ENCODE measurements around the gene MYZAP. TPM values are rescaled to one million over a fixed set of nuclear protein-coding genes. Genes with fewer than 3 reads are reported as not detected.

MYZAP gene
- total RNA-seq, 1 experiment from 2014 or later = 0.63 TPM

GRCh38 chr15:57637846-57638245, 46.1 kb downstream of the MYZAP start:
- Histone ChIP-seq H3K4me2 (ENCODE audit: insufficient read depth, insufficient read length, low read length) (no peak overlapping the region), H3K4ac (ENCODE audit: low read depth, low read length) (no peak overlapping the region), H3K14ac (ENCODE audit: insufficient read depth, low read length) (no peak overlapping the region), H3K23me2 (ENCODE audit: insufficient read length, low read depth, low read length, poor library complexity, severe bottlenecking) (no peaks in the 10 kb centered on the region), H3K23ac (ENCODE audit: insufficient read length, low read depth, low read length) (no peak overlapping the region), H2AFZ (ENCODE audit: low read length) (no peak overlapping the region), H3K79me1 (ENCODE audit: insufficient read depth, low read depth, low read length, poor library complexity, severe bottlenecking) (no peaks in the 10 kb centered on the region), H4K5ac (ENCODE audit: insufficient read length, low read depth, low read length) (no peak overlapping the region), H3K4me1 (ENCODE audit: insufficient read depth, low read length) (no peaks in the 10 kb centered on the region), H2BK20ac (ENCODE audit: low read depth, low read length, poor library complexity, severe bottlenecking) (no peak overlapping the region), H2BK5ac (ENCODE audit: insufficient read length, low read length) (no peak overlapping the region), H4K8ac (replicated peaks; ENCODE audit: insufficient read length, low read depth, low read length) (no peak overlapping the region), H4K20me1 (ENCODE audit: control insufficient read depth, insufficient read depth, insufficient read length) (no peaks in the 10 kb centered on the region), H2BK15ac (ENCODE audit: low read depth, low read length) (no peak overlapping the region), H3T11ph (ENCODE audit: low read length) (no peak overlapping the region), H3K27me3 (ENCODE audit: insufficient read depth, low read length) (no peaks in the 10 kb centered on the region), H2BK12ac (ENCODE audit: insufficient read length, low read depth, low read length) (no peak overlapping the region), H2AK5ac (ENCODE audit: insufficient read length, low read length) (no peak overlapping the region), H4K91ac (ENCODE audit: insufficient read length, low read depth, low read length) (no peak overlapping the region), H3K27ac (ENCODE audit: insufficient read length, low read depth, low read length) (no peak overlapping the region), H3K79me2 (ENCODE audit: insufficient read depth, low read length) (no peaks in the 10 kb centered on the region), H3K18ac (ENCODE audit: insufficient read length, low read depth, low read length) (no peak overlapping the region), H3K9me3 (ENCODE audit: control insufficient read depth, low read depth, low read length) (no peaks in the 10 kb centered on the region), H2BK120ac (ENCODE audit: low read depth, low read length, poor library complexity, severe bottlenecking) (no peak overlapping the region), H3K56ac (ENCODE audit: insufficient read length, low read depth, low read length) (no peak overlapping the region), H3K9ac (ENCODE audit: extremely low read depth, insufficient read length, low read length) (no peak overlapping the region)
- Mint-ChIP-seq H3K4me3 (no peak overlapping the region), H3K9me3 (no peaks in the 10 kb centered on the region), H3K27ac (no peak overlapping the region), H3K36me3 (ENCODE audit: insufficient read depth in 1 of 3, low read depth in 3 of 3) (no peaks in the 10 kb centered on the region), H3K27me3 (ENCODE audit: low read depth) (peaks cover 29% of the 10 kb centered on the region), H3K4me1 (no peaks in the 10 kb centered on the region; a peak in 1 of 4 replicates)
- no peak for TF ChIP-seq CTCF (conservative IDR thresholded peaks at IDR 0.05)
- WGBS (ENCODE audit: extremely low coverage, insufficient read length, low lambda C conversion rate) = no CpG with 5 or more reads among the region's 2 CpGs
- no peak for DNase-seq
